DOHH2 (cell line): ENCODE results near the gene GPC4.

Experiments used
- EZH2phosphoT487 ChIP-seq: fragments of 200-600 bp; sonication (generic); IDR thresholded peaks from 2 replicates; pipeline ENCODE4 v1.6.1; 2017; ENCODE audit warnings: borderline replicate concordance, mild to moderate bottlenecking, antibody characterized with exemption, low read length, moderate library complexity, mixed read lengths
- TF ChIP-seq, protein P1 (sequence below): fragments of 200-600 bp; sonication (generic); IDR thresholded peaks from one replicate; pipeline ENCODE4 v1.5.1; 2014; ENCODE audit warnings: antibody characterized with exemption, mild to moderate bottlenecking, low read depth, low read length; ENCODE audit not compliant: poor library complexity, severe bottlenecking

- TF ChIP-seq, protein P1, sequence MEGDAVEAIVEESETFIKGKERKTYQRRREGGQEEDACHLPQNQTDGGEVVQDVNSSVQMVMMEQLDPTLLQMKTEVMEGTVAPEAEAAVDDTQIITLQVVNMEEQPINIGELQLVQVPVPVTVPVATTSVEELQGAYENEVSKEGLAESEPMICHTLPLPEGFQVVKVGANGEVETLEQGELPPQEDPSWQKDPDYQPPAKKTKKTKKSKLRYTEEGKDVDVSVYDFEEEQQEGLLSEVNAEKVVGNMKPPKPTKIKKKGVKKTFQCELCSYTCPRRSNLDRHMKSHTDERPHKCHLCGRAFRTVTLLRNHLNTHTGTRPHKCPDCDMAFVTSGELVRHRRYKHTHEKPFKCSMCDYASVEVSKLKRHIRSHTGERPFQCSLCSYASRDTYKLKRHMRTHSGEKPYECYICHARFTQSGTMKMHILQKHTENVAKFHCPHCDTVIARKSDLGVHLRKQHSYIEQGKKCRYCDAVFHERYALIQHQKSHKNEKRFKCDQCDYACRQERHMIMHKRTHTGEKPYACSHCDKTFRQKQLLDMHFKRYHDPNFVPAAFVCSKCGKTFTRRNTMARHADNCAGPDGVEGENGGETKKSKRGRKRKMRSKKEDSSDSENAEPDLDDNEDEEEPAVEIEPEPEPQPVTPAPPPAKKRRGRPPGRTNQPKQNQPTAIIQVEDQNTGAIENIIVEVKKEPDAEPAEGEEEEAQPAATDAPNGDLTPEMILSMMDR, result no peak
- TF ChIP-seq EZH2phosphoT487, result no peak
Measured at GRCh38 chrX:133370696-133371275, 44.5 kb downstream of the GPC4 start.
